Fibroblast of the aortic adventitia (primary cell): ENCODE measurements around the gene PDE1C. TPM values are rescaled to one million over a fixed set of nuclear protein-coding genes. Genes with fewer than 3 reads are reported as not detected.

ENCODE experiments used
- DNase-seq: peaks from one replicate; pipeline ENCODE4 v3.0.0-alpha.2; 2010; ENCODE audit warnings: low read depth
- H3K4me3 ChIP-seq: 2 replicates; pipeline ENCODE4 v1.5.1; 2011; ENCODE audit warnings: low read depth, mild to moderate bottlenecking, control low read depth, low read length, moderate library complexity
- CTCF ChIP-seq: IDR thresholded peaks from 2 replicates; pipeline ENCODE4 v1.5.1; 2011; ENCODE audit warnings: mild to moderate bottlenecking, low read length, control low read depth, inconsistent platforms; ENCODE audit not compliant: insufficient read depth
- total RNA-seq: library from RNA; depleted of rRNA; stranded (reverse); fragments of >200 nt; gene quantifications from 2 replicates; pipeline ENCODE4 v1.2.3, GENCODE V29; 2012; ENCODE audit warnings: low replicate concordance

PDE1C gene
- total RNA-seq, 1 donor: 7.4 TPM

GRCh38 chr7:31950091-31950755 lies 120.0 kb downstream of the PDE1C start:
- TF ChIP-seq CTCF: no peak
- no peak overlapping the region for H3K4me3 ChIP-seq
- no peak for DNase-seq

- no peak overlapping the region for H3K4me3 ChIP-seq
- peak; percentile 85 for DNase-seq
- TF ChIP-seq CTCF: no peak
These were observed 122.2 kb downstream of the PDE1C start for GRCh38 chr7:31948029-31948428.

GRCh38 chr7:31940167-31940566 lies 130.0 kb downstream of the PDE1C start:
- DNase-seq: no peak
- TF ChIP-seq CTCF: no peak
- H3K4me3 ChIP-seq: no peak overlapping the region

- DNase-seq: no peak
- no peak for TF ChIP-seq CTCF
These were observed 131.1 kb downstream of the PDE1C start for GRCh38 chr7:31939076-31939475.

GRCh38 chr7:31938650-31939049 lies 131.6 kb downstream of the PDE1C start:
- no peak for DNase-seq
- peak; percentile 37 for TF ChIP-seq CTCF
- no peak overlapping the region for H3K4me3 ChIP-seq

More at GRCh38 chr7:31939076-31939475, 131.1 kb downstream of the PDE1C start:
- no peak overlapping the region for H3K4me3 ChIP-seq

GRCh38 chr7:31937982-31938381 lies 132.2 kb downstream of the PDE1C start:
- TF ChIP-seq CTCF: no peak
- no peak for DNase-seq
- no peak overlapping the region for H3K4me3 ChIP-seq
